Lower leg skin (tissue), 4 donors: ENCODE data around the gene CDK16. TPM values are rescaled to one million over a fixed set of nuclear protein-coding genes. Genes with fewer than 3 reads are reported as not detected.

Source experiments
- DNase-seq, 2 donors: peaks; one replicate each; pipeline ENCODE4 v3.0.0-alpha.2; 2019; ENCODE audit warnings: low spot score in 2 of 2
- H3K4me3 ChIP-seq: fragments of 200-600 bp; sonication (generic); 2 replicates; pipeline ENCODE4 v1.5.1; 2017; ENCODE audit warnings: mild to moderate bottlenecking, low read depth; ENCODE audit not compliant: poor library complexity, severe bottlenecking
- POLR2A ChIP-seq, 2 donors: fragments of 450-650 bp; IDR thresholded peaks; one replicate each; pipeline ENCODE4 v1.6.1; 2016 to 2017; ENCODE audit warnings: antibody characterized with exemption in 2 of 2, mild to moderate bottlenecking in 1 of 2, moderate library complexity in 1 of 2
- WGBS, 2 donors: methylation state at CpG; one replicate each; pipeline ENCODE4 v1.1.5; 2018; 5-methylcytosine and 5-hydroxymethylcytosine counted together
- intact Hi-C: fragments of 100-400 bp; cut with DNase I; formaldehyde crosslinking; loops from one replicate; pipeline ENCODE4 v1.15.0; 2023; ENCODE audit warnings: low total_unique reads
- total RNA-seq, 4 donors: library from RNA; depleted of rRNA; stranded (reverse); fragments of >200 nt; gene quantifications; one replicate each; pipeline ENCODE4 v1.1.0, GENCODE V29; 2016
- TF ChIP-seq, protein P1 (sequence below), 3 donors: fragments of 450-650 bp; IDR thresholded peaks; one replicate each; pipeline ENCODE4 v1.5.1; 2016; ENCODE audit warnings: antibody characterized with exemption in 3 of 3, mild to moderate bottlenecking in 3 of 3, moderate library complexity in 2 of 3

Gene CDK16
- total RNA-seq, 4 donors from 2014 or later: 57.7 to 98.0 (median 73.5) TPM

DNA sequence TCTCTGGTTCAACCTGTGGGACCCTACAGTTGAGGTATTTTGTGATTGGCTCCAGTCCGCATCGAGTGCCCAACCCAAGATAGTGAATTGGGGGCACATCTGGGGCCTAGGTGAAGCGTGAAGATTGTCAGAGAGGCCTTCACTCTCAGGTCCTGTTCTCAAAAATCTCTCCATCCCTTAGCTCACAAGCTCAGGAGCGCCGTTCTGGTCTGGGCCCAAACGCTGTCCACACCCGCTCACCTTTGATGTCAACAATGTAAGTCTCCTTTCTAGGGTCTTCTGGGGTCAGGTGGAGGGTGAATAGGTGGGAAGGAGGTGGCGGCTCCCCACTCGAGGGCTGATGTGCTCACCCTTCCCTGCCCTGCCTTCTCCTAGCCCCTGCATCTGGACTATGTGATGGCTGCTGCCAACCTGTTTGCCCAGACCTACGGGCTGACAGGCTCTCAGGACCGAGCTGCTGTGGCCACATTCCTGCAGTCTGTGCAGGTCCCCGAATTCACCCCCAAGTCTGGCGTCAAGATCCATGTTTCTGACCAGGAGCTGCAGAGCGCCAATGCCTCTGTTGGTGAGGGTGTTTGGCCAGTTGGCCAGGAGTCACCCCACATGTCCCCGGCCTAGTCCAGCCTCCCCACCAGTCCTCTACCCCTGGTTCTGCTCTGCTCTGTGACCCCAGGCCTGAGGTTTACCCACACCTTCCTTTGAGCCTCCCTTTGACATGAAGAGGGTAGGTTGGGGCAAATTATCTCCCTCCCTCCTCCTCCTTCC, 7.6 kb upstream of the CDK16 start:
- TF ChIP-seq POLR2A (IDR thresholded peaks at IDR 0.05): no peak
- TF ChIP-seq, protein P1, sequence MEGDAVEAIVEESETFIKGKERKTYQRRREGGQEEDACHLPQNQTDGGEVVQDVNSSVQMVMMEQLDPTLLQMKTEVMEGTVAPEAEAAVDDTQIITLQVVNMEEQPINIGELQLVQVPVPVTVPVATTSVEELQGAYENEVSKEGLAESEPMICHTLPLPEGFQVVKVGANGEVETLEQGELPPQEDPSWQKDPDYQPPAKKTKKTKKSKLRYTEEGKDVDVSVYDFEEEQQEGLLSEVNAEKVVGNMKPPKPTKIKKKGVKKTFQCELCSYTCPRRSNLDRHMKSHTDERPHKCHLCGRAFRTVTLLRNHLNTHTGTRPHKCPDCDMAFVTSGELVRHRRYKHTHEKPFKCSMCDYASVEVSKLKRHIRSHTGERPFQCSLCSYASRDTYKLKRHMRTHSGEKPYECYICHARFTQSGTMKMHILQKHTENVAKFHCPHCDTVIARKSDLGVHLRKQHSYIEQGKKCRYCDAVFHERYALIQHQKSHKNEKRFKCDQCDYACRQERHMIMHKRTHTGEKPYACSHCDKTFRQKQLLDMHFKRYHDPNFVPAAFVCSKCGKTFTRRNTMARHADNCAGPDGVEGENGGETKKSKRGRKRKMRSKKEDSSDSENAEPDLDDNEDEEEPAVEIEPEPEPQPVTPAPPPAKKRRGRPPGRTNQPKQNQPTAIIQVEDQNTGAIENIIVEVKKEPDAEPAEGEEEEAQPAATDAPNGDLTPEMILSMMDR (IDR thresholded peaks at IDR 0.05): no peak
- DNase-seq: no peak
- intact Hi-C loops: no loop called here
- 91 to 92% methylated on average over 12 to 15 of the region's 15 CpGs for WGBS, 2 donors
- no peak overlapping the region for H3K4me3 ChIP-seq

DNA sequence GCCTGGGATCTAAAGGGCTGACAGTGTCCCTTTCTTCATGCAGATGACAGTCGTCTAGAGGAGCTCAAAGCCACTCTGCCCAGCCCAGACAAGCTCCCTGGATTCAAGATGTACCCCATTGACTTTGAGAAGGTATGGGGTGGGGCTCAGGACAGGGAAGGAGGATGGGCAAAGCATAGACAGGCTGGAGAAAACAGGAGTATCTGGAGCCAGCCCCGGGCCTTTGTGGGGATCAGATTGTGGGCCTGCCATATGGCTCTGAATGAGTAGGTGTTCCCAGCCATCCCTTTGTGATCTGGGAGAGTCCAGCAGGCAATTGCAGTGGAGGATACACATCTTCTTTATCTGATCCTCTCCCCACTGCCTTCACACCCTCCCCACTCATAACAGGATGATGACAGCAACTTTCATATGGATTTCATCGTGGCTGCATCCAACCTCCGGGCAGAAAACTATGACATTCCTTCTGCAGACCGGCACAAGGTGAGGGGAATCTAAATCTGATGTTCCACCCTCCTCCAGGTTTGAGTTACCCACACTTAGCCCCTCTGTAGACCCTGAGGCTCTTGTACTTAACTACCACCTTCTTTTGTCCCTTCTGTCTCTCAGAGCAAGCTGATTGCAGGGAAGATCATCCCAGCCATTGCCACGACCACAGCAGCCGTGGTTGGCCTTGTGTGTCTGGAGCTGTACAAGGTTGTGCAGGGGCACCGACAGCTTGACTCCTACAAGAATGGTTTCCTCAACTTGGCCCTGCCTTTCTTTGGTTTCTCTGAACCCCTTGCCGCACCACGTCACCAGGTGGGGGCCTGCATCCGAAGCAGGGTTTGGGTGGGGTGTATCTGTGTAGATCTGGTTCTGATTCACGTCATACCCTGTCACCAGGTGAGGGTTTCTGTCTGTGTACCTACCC, 5.8 kb upstream of the CDK16 start:
- H3K4me3 ChIP-seq: no peak overlapping the region
- 87 to 96% methylated on average over 11 to 12 of the region's 12 CpGs for WGBS, 2 donors
- intact Hi-C loops: no loop called here
- no peak for TF ChIP-seq POLR2A (IDR thresholded peaks at IDR 0.05)
- TF ChIP-seq, protein P1 (IDR thresholded peaks at IDR 0.05): no peak
- peak in 1 of 2 donors; percentile 45 for DNase-seq

DNA sequence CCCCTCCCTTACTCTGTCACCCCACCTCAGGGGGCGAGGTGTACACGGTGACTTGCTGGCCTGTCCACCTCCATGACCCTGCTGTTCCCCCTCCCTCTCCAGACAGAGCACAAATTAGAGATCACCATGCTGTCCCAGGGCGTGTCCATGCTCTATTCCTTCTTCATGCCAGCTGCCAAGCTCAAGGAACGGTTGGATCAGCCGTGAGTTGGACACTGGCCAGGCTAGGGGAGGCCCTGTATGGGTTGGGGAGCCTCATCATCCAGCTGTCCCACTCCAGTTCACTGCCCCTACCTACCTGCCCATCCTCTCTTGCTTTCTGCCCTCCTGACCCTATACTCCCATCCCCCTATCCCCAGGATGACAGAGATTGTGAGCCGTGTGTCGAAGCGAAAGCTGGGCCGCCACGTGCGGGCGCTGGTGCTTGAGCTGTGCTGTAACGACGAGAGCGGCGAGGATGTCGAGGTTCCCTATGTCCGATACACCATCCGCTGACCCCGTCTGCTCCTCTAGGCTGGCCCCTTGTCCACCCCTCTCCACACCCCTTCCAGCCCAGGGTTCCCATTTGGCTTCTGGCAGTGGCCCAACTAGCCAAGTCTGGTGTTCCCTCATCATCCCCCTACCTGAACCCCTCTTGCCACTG, 3.9 kb upstream of the CDK16 start:
- intact Hi-C loops: no loop called here
- DNase-seq: peak in 1 of 2 donors; percentile 81
- WGBS, 2 donors: 90 to 92% methylated on average over 17 to 20 of the region's 20 CpGs
- no peak overlapping the region for H3K4me3 ChIP-seq
- TF ChIP-seq, protein P1 (IDR thresholded peaks at IDR 0.05): no peak
- TF ChIP-seq POLR2A (IDR thresholded peaks at IDR 0.05): no peak

DNA sequence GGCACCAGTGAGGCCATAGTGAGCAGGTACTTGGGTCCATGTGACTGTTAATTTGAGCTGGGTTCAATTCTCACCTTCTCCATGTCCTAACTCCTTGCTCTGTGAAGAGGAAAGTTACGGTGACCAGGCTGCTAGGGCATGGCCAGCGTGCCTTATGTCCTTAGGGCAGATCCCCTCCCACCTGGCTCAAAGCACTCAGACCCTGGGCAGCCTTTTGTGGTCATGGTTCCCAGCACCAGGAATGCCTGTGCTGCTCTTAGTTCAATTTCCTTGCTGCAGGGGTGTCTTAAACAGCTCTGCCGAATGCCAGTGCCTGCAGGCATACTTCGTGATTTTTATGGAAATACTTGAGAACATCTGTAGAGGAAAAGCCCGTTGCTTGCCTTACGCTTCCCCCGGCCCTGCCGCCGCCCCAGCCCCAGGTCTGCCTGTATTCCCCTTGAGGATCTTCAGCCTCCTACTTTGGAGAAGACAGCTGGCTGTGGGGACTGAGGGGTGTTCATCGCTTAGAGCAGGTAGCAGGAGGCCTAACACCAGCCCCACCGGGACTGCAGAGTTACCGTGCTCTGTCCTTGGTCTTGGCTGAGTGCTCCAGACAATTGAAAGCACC, 3.1 kb upstream of the CDK16 start:
- DNase-seq: peak in 1 of 2 donors; percentile 70
- intact Hi-C loops: no loop called here
- 73 to 89% methylated on average over 11 to 12 of the region's 12 CpGs for WGBS, 2 donors
- TF ChIP-seq, protein P1 (IDR thresholded peaks at IDR 0.05): no peak
- TF ChIP-seq POLR2A (IDR thresholded peaks at IDR 0.05): no peak
- H3K4me3 ChIP-seq: no peak overlapping the region

DNA sequence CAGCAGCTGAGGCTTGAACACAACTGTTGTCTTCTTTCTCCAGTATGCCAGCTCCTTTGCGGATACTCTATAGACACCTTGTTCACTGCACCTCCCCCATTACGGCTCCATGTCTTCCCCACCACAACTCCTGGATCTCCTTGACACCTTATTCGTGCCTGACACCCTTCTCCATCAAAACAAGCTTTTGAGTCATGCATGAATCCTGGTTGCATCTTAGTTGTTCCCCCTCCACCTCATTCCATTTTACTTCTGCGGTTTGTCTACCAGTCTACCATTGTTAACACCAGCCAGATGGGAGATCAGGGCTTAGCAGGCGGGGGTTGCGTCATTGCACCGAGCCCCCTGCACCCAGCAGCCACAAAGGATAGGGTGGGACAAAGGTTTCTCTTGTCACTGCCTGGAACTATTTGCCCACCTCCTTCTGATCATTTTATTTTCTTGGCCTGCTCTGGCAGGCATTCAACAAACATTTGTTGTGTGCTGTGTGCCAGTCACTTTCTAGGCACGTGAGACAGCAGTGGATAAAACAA, 2.0 kb upstream of the CDK16 start:
- WGBS, 2 donors: 73 to 86% methylated on average over 8 of the region's 8 CpGs
- TF ChIP-seq POLR2A (IDR thresholded peaks at IDR 0.05): no peak
- TF ChIP-seq, protein P1 (IDR thresholded peaks at IDR 0.05): no peak
- intact Hi-C loops: no loop called here
- DNase-seq: peak in 1 of 2 donors; percentile 82
- H3K4me3 ChIP-seq: no peak overlapping the region
